Adrenal gland (tissue), 5 donors: ENCODE data around the gene XAGE2.

Experiments used
- CTCF ChIP-seq, 6 experiments: fragments of 450-650 bp in 4 of 6; fragments of 200-600 bp in 2 of 6; sonication (generic) in 1 of 6; IDR thresholded peaks; 1 replicate in 5 of 6; 2 replicates in 1 of 6; pipeline versions ENCODE4 v1.5.1 to v1.8.0; 2016 to 2021; ENCODE audit warnings: antibody characterized with exemption in 6 of 6, mild to moderate bottlenecking in 2 of 6, moderate library complexity in 1 of 6
- POLR2A ChIP-seq, 2 donors: fragments of 450-650 bp; IDR thresholded peaks; one replicate each; pipeline ENCODE4 v1.6.1; 2017; ENCODE audit warnings: antibody characterized with exemption in 2 of 2, mild to moderate bottlenecking in 2 of 2, moderate library complexity in 1 of 2
- donor health status: DM: no; HTN: no; CAD: no.

GRCh38 chrX:52359614-52360232 lies 9.1 kb upstream of the XAGE2 start:
- TF ChIP-seq POLR2A (IDR thresholded peaks at IDR 0.05) (no peak), CTCF (IDR thresholded peaks at IDR 0.05) (no peak)
